Hematopoietic multipotent progenitor cell (in vitro differentiated cells): ENCODE results near the gene TMEM129. TPM values are rescaled to one million over a fixed set of nuclear protein-coding genes. Genes with fewer than 3 reads are reported as not detected.

Experiments used
- DNase-seq, 3 donors: peaks; one replicate each; pipeline ENCODE4 v3.0.0-alpha.2; 2011 to 2015; ENCODE audit warnings: low read depth in 2 of 3, low spot score in 2 of 3
- total RNA-seq: library from RNA; depleted of rRNA; stranded (reverse); fragments of >200 nt; gene quantifications from one replicate; pipeline ENCODE4 v1.2.3, GENCODE V29; 2012

Gene TMEM129, protein sequence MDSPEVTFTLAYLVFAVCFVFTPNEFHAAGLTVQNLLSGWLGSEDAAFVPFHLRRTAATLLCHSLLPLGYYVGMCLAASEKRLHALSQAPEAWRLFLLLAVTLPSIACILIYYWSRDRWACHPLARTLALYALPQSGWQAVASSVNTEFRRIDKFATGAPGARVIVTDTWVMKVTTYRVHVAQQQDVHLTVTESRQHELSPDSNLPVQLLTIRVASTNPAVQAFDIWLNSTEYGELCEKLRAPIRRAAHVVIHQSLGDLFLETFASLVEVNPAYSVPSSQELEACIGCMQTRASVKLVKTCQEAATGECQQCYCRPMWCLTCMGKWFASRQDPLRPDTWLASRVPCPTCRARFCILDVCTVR
- total RNA-seq: 46.3 TPM

DNA sequence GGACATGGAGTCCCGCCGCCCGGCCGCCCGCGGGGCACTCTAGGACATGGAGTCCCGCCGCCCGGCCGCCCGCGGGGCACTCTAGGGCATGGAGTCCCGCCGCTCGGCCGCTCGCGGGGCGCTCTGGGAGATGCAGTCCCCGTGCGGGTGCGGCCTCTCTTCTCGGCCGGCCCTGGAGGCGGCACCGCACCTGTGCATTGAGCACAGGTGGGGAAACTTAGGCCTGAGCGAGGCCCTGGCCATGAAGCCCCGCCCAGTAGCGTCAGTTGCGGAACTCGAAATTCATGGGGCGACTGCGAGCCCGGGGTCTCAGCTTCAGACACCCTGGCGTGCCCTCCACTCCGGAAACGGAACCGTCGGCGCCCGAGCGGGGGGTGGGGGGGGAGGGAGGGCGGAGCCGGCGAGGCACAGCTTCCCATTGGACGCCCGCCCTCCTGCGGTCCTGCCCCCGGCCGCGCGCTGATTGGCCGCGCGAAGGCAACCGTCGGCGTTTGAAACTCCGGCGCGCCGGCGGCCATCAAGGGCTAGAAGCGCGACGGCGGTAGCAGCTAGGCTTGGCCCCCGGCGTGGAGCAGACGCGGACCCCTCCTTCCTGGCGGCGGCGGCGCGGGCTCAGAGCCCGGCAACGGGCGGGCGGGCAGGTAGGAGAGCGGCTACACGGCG lies at the start of gene TMEM129, which contains the start of gene TACC3:
Gene TMEM129, minus strand, starts transcription at position 321 of the 663 bp plus-strand sequence. CDS start 486 bp downstream, outside the sequence.
Gene TACC3, plus strand, starts transcription at position 519 of the 663 bp plus-strand sequence. CDS start 1,901 bp downstream, outside the sequence.
- DNase-seq: peak; percentile 93 to 96 (median 95)

DNA sequence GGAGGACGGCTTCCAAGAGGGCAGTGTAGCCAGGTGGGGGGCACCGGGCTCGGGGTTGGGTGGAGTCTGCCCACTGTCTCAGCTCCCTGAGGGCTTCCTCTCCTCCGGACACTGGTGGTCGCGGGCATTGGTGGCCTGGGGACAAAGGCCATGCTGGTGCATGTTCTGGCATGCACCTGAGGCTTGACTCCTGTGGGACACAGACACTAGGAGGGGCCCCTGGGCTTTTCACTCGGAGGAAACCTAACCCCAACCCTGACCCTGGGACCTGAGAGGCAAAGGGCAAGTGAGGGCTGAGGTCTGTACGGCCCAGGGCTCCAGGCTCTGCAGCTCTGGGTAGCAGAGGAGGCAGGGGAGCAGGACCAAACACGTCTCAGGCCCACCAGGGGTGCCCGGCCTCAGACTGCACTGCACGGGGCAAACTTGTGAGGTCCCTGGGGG lies 49.7 kb upstream of the TMEM129 start:
- no peak for DNase-seq

DNA sequence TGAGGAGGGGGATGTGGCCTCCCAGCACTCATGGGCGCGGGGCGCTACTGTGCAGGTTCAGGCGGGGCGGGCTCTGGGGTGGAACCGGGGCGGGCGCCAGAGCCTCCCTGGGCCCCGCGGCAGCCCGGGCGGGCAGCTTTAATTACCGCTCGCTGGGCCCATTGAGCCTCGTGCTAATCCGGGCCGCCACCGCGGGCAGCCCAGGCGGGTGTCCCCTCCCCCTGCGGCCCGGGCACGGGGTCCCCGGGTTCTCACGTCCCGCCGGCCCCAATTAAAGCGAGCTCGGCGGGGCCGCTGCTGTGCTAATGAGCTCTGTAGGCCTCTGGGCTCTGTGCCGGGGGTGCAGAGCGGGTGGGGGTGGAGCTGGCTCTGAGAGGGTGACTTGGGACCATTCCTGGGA lies 49.1 kb upstream of the TMEM129 start:
- DNase-seq: no peak

- no peak for DNase-seq
Measured at GRCh38 chr4:1769692-1770091, 48.6 kb upstream of the TMEM129 start.

DNA sequence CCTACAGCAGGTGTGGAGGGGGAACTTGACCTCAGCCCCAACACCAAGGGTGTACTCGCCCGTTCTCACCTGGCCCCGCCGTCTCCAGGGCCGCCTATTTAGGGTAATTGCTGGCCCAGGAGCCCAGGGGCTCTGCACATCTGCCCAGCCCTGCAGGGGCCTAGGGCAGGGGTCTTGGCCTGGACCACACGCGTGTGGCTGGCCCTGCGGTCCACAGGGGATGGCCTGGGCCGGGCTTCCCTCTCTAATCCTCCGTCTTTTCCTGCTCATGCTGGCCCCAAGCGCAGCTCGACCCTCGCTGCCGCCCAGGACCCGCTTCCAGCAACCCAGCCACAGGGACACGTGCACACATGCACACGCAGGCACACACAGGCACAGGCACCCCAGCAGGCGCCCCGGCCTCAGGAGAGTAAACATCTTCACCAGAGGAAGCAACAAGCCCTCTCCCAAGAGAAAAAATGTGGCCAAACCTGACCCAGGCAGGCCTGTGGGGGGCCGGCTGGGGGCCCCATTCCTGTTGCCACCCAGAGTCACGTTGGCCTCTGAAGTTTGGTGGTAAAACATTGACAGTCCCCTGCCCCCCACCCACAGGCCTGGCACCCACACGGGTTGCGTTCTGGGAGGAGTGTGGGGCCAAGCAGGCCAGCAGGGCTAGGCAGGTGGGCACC lies 47.4 kb upstream of the TMEM129 start:
- no peak for DNase-seq

DNA sequence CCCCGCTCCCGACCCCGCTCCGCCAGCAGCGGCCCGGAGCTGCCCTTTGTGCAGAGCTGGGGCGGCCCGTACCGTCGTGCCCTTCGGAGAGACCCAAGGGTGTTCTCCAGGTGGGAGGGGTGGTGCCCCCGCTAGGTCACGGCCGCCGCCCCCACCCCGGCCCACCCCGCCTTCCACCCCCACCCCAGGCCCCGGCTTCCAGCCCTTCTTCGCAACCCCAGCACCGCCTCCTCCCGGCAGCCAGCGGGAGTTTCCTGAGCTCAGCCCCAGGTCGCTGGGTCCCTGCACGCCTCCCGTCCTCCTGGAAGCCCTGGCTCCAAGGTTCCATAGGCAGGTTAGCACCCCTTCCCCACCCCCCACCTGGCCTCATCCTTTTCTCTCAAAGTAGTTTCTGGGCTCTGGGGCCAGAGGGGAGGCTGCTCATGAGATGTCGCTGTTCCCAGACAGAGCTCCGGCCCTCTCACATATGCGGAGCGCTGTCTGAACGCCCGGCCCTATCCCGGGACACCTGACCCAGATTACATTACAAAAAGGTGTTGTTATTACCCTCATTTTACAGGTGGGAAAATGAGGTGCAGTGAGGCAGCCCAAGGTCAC lies 46.7 kb upstream of the TMEM129 start:
- peak in 1 of 3 donors; percentile 47 for DNase-seq

DNA sequence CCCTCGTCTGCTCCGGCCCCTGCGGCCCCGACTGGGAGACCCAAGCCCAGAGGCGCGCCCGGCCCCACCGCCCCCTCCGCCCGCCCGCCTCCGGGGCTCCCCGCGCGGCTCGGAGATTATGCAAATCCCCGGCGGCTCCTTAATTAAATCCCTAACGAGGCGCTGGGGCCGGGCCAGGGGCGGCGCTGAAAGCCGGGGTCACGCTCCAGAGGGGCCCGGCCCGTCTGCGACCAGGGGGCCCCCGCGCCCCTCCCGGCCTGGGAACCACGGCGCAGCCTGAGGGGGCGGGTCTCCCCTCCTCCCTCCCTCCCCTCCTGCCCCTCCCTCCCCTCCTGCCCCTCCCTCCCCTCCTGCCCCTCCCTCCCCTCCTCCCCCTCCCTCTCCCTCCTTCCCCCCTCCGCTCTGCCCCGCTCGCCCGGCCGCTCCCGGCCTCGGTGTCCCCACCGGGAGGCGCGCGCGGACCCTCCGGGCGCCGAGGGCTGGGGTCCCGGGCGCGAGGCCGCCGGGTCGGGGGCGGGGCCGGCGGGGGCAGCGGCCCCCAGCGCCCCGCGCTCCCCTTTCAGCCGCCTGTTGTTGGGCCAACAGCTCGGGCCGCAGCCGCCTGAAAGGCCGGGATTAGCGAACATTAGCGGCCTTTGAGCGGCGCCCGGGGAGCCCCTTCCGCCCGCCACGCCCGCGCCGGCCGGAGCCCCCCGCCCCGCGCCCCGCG lies 46.1 kb upstream of the TMEM129 start:
- DNase-seq: no peak

- DNase-seq: no peak
Measured at GRCh38 chr4:1766106-1767060, 45.3 kb upstream of the TMEM129 start.

GRCh38 chr4:1765409-1766072 lies 44.4 kb upstream of the TMEM129 start:
- DNase-seq: no peak

- no peak for DNase-seq
Measured at GRCh38 chr4:1764670-1765069, 43.5 kb upstream of the TMEM129 start.

DNA sequence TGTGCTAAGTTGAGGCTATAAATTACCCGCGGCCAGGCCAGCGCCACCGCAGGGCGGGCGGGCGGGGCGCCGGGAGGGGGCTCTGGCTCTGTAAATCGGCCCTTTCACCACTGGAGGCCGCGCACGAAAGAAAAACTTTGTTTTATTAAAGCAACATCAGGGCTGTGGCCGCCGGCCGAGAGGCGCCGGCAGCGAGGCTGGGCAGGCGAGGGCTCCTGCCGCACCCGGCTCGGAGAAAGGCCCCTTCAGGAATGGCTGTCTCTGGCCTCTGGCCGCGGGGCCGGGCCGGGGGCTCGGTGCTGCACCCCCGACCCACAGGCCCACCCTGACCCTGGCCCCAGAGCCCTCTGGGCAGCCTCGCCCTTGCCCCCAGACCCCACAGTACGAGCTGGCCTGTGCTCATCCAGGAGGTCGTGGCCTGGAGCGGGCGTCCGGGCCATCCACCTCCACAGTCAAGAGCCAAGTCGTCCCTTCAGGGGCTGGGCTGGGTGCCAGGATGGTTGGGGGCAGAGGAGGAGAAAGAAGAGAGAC lies 42.5 kb upstream of the TMEM129 start:
- DNase-seq: peak in 2 of 3 donors; percentile 50 to 69

- DNase-seq: no peak
Measured at GRCh38 chr4:1763070-1763549, 42.0 kb upstream of the TMEM129 start.

DNA sequence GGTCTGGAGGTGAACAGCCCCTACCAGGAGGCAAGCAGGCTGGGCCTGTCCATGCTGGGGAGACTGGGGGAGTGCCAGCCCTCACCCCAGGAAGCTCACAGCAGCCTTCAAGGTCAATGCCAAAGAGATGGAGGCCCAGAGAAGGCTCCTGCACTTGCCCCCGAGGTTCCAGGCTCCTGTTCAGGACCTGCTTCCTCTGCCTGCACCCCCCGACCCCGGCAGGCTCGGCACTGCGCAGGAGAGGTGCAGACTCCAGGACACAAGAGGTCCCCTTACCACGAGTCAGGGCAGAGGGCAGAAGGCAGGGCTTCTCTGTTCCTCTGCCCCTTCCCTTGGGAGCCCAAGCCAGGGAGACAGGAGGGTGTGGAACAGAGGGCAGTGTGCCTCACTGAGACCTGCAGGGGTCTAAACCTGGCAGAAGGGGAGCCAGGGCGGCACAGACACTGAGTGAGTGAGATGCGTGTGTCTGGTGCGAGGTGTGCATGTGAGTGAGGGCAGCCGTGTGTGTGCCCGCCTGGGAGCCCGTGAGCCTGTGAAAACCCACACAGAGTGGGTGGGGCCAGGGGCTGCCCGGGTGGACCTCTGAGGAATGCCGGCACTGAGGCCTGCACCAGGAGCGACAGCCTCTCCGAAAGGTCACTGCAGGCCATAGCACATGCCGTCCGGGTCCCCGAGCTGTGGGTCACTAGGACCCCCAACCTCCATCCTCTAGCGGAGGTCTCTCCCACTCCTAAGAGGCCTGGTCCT lies 41.3 kb upstream of the TMEM129 start:
- no peak for DNase-seq

DNA sequence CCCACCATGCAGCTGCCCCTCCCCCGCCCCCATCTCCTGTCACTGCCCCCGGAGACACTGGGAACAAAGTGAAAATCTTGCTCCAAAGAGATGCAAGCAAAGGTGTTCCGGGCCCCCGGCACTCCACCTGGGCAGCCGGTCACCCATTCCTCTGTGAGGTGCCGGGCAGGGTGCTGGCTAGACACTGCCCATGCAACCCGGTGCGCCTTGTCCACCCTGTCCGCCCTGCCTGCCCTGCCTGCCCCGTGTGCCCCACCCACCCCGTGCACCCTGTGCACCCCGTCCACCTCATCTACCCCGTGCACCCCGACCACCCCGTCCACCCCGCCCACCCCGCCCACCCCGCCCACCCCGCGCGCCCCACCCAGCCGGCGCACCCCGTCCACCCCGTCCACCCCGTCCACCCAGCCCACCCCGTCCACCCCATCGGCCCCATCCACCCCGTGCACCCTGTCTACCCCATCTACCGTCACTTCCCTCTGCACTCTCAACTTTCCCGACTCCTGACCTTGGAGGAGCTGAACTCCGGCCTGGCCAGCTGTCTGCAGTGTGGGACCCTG lies 40.1 kb upstream of the TMEM129 start:
- DNase-seq: no peak

GRCh38 chr4:1760521-1761071 lies 39.5 kb upstream of the TMEM129 start:
- no peak for DNase-seq

- no peak for DNase-seq
Measured at GRCh38 chr4:1759818-1760223, 38.7 kb upstream of the TMEM129 start.
